H9 (cell line): ENCODE results near the gene SIK2. TPM values are rescaled to one million over a fixed set of nuclear protein-coding genes. Genes with fewer than 3 reads are reported as not detected.

Experiments
- DNase-seq: peaks from one replicate; pipeline ENCODE4 v3.0.0-alpha.2; 2017
- H2AFZ ChIP-seq: one replicate; pipeline ENCODE4 v1.6.1; 2013; ENCODE audit warnings: mild to moderate bottlenecking, low read length, control low read depth, moderate library complexity
- H2AK5ac ChIP-seq: 2 replicates; pipeline ENCODE4 v1.6.1; 2013; ENCODE audit warnings: low read length, control low read depth, mixed read lengths; ENCODE audit not compliant: insufficient read length
- H2BK120ac ChIP-seq: one replicate; pipeline ENCODE4 v1.6.1; 2013; ENCODE audit warnings: low read depth, mild to moderate bottlenecking, low read length, control low read depth, inconsistent platforms; ENCODE audit not compliant: poor library complexity, severe bottlenecking
- H2BK12ac ChIP-seq: 2 replicates; pipeline ENCODE4 v1.6.1; 2013; ENCODE audit warnings: low read length, control low read depth, mixed read lengths, low read depth; ENCODE audit not compliant: insufficient read length
- H2BK15ac ChIP-seq: 2 replicates; pipeline ENCODE4 v1.6.1; 2013; ENCODE audit warnings: low read depth, low read length, control low read depth
- H2BK20ac ChIP-seq: one replicate; pipeline ENCODE4 v1.6.1; 2013; ENCODE audit warnings: low read depth, mild to moderate bottlenecking, low read length, control low read depth, inconsistent platforms; ENCODE audit not compliant: poor library complexity, severe bottlenecking
- H2BK5ac ChIP-seq: 2 replicates; pipeline ENCODE4 v1.6.1; 2013; ENCODE audit warnings: low read length, control low read depth, mixed read lengths; ENCODE audit not compliant: insufficient read length
- H3K14ac ChIP-seq: 2 replicates; pipeline ENCODE4 v1.6.1; 2013; ENCODE audit warnings: low read length, control low read depth; ENCODE audit not compliant: insufficient read depth
- H3K18ac ChIP-seq: 2 replicates; pipeline ENCODE4 v1.6.1; 2013; ENCODE audit warnings: low read depth, mild to moderate bottlenecking, mixed read lengths, low read length, control low read depth; ENCODE audit not compliant: insufficient read length
- H3K23ac ChIP-seq: 2 replicates; pipeline ENCODE4 v1.6.1; 2013; ENCODE audit warnings: low read length, control low read depth, mixed read lengths, low read depth; ENCODE audit not compliant: insufficient read length
- H3K23me2 ChIP-seq: 2 replicates; pipeline ENCODE4 v1.6.1; 2013; ENCODE audit warnings: low read depth, mild to moderate bottlenecking, mixed read lengths, low read length, control low read depth; ENCODE audit not compliant: insufficient read length, poor library complexity, severe bottlenecking
- H3K27ac ChIP-seq: 2 replicates; pipeline ENCODE4 v1.5.1; 2013; ENCODE audit warnings: low read length, control low read depth, mixed read lengths, low read depth; ENCODE audit not compliant: insufficient read length
- H3K27me3 ChIP-seq: 2 replicates; pipeline ENCODE4 v1.6.1; 2013; ENCODE audit warnings: low read length, control low read depth, inconsistent platforms; ENCODE audit not compliant: insufficient read depth
- H3K4ac ChIP-seq: 2 replicates; pipeline ENCODE4 v1.6.1; 2013; ENCODE audit warnings: low read depth, mild to moderate bottlenecking, control low read depth, inconsistent platforms, low read length, moderate library complexity
- H3K4me1 ChIP-seq: 2 replicates; pipeline ENCODE4 v1.6.1; 2013; ENCODE audit warnings: low read length, control low read depth, inconsistent platforms; ENCODE audit not compliant: insufficient read depth
- H3K4me2 ChIP-seq: 2 replicates; pipeline ENCODE4 v1.6.1; 2013; ENCODE audit warnings: low read length, control low read depth, mixed read lengths; ENCODE audit not compliant: insufficient read length, insufficient read depth
- H3K56ac ChIP-seq: 2 replicates; pipeline ENCODE4 v1.6.1; 2013; ENCODE audit warnings: low read depth, mild to moderate bottlenecking, mixed read lengths, low read length, control low read depth; ENCODE audit not compliant: insufficient read length
- H3K79me1 ChIP-seq: 2 replicates; pipeline ENCODE4 v1.6.1; 2013; ENCODE audit warnings: low read depth, mild to moderate bottlenecking, moderate library complexity, low read length, control low read depth, inconsistent platforms; ENCODE audit not compliant: insufficient read depth, poor library complexity, severe bottlenecking
- H3K79me2 ChIP-seq: 2 replicates; pipeline ENCODE4 v1.6.1; 2013; ENCODE audit warnings: low read length, control low read depth, inconsistent platforms; ENCODE audit not compliant: insufficient read depth
- H3K9ac ChIP-seq: 2 replicates; pipeline ENCODE4 v1.6.1; 2013; ENCODE audit warnings: low read length, control low read depth, mixed read lengths; ENCODE audit not compliant: insufficient read length; ENCODE audit errors: extremely low read depth
- H3K9me3 ChIP-seq: one replicate; pipeline ENCODE4 v1.6.1; 2013; ENCODE audit warnings: low read depth, low read length, inconsistent platforms; ENCODE audit not compliant: control insufficient read depth
- H3T11ph ChIP-seq: one replicate; pipeline ENCODE4 v1.6.1; 2013; ENCODE audit warnings: mild to moderate bottlenecking, low read length, control low read depth, inconsistent platforms
- H4K20me1 ChIP-seq: one replicate; pipeline ENCODE4 v1.6.1; 2013; ENCODE audit not compliant: control insufficient read depth, insufficient read length, insufficient read depth
- H4K5ac ChIP-seq: 2 replicates; pipeline ENCODE4 v1.6.1; 2013; ENCODE audit warnings: low read depth, mild to moderate bottlenecking, mixed read lengths, low read length, control low read depth; ENCODE audit not compliant: insufficient read length
- H4K8ac ChIP-seq: replicated peaks from 2 replicates; pipeline ENCODE4 v1.6.1; 2013; ENCODE audit warnings: low read length, control low read depth, mixed read lengths, low read depth; ENCODE audit not compliant: insufficient read length
- H4K91ac ChIP-seq: 2 replicates; pipeline ENCODE4 v1.6.1; 2013; ENCODE audit warnings: low read depth, mild to moderate bottlenecking, moderate library complexity, mixed read lengths, low read length, control low read depth; ENCODE audit not compliant: insufficient read length
- H3K27ac Mint-ChIP-seq, 3 experiments: 2 replicates in 2 of 3; 3 replicates in 1 of 3; pipeline ENCODE4 v1.8.0; 2020 to 2021; ENCODE audit warnings: mixed read lengths in 3 of 3, mild to moderate bottlenecking in 1 of 3, moderate library complexity in 1 of 3
- H3K27me3 Mint-ChIP-seq: 2 replicates; pipeline ENCODE4 v1.8.0; 2021; ENCODE audit warnings: low read depth, mild to moderate bottlenecking, moderate library complexity, mixed read lengths
- H3K36me3 Mint-ChIP-seq, 3 experiments: 2 replicates in 2 of 3; 3 replicates in 1 of 3; pipeline ENCODE4 v1.8.0; 2020 to 2021; ENCODE audit warnings: low read depth in 3 of 3, mixed read lengths in 3 of 3; ENCODE audit not compliant: insufficient read depth in 1 of 3
- H3K4me1 Mint-ChIP-seq, 2 experiments: 2 replicates each; pipeline ENCODE4 v1.8.0; 2020; ENCODE audit warnings: mixed read lengths in 2 of 2
- H3K4me3 Mint-ChIP-seq, 2 experiments: 2 replicates in 1 of 2; 3 replicates in 1 of 2; pipeline ENCODE4 v1.8.0; 2020 to 2021; ENCODE audit warnings: mild to moderate bottlenecking in 2 of 2, mixed read lengths in 2 of 2, moderate library complexity in 1 of 2
- H3K9me3 Mint-ChIP-seq, 2 experiments: 2 replicates in 1 of 2; 3 replicates in 1 of 2; pipeline ENCODE4 v1.8.0; 2020; ENCODE audit warnings: mild to moderate bottlenecking in 2 of 2, mixed read lengths in 2 of 2, moderate library complexity in 1 of 2
- CTCF ChIP-seq: fragments of 200-600 bp; sonication (generic); conservative IDR thresholded peaks from 3 replicates; pipeline ENCODE4 v1.8.0; 2021; ENCODE audit warnings: antibody characterized with exemption, mild to moderate bottlenecking
- WGBS: extraction: QIAGEN DNeasy Blood & Tissue Kit; methylation state at CpG from one replicate; pipeline ENCODE4 v1.1.7; 2013; ENCODE audit warnings: missing lambda C conversion rate, low lambda C conversion rate, mixed read lengths; ENCODE audit not compliant: insufficient read length; ENCODE audit errors: extremely low coverage; 5-methylcytosine and 5-hydroxymethylcytosine counted together
- total RNA-seq: library from RNA; stranded (reverse); gene quantifications from 2 replicates; pipeline ENCODE4 v1.2.1, GENCODE V29; 2021

The SIK2 gene
- total RNA-seq, 1 experiment from 2014 or later = 7.5 TPM

- no peaks in the 10 kb centered on the region for H3K79me2 ChIP-seq
- no peak overlapping the region for H4K8ac ChIP-seq
- H3K4me1 ChIP-seq = no peaks in the 10 kb centered on the region
- peak overlapping the region in 1 of 3 experiments; percentile 11; a peak in 1 of 7 replicates for H3K27ac Mint-ChIP-seq
- no peak overlapping the region for H4K91ac ChIP-seq
- H2BK5ac ChIP-seq = no peak overlapping the region
- no peak overlapping the region for H3K56ac ChIP-seq
- H4K5ac ChIP-seq = no peak overlapping the region
- no peak overlapping the region for H2BK15ac ChIP-seq
- no peaks in the 10 kb centered on the region for H3K4me1 Mint-ChIP-seq
- WGBS = no CpG with 5 or more reads among the region's 9 CpGs
- no peaks in the 10 kb centered on the region for H3K79me1 ChIP-seq
- no peak overlapping the region for H3T11ph ChIP-seq
- H4K20me1 ChIP-seq = no peaks in the 10 kb centered on the region
- H3K23ac ChIP-seq = no peak overlapping the region
- H2AK5ac ChIP-seq = no peak overlapping the region
- H3K27ac ChIP-seq = no peak overlapping the region
- no peak overlapping the region for H2BK120ac ChIP-seq
- H3K27me3 ChIP-seq = no peaks in the 10 kb centered on the region
- no peak overlapping the region for H3K18ac ChIP-seq
- no peak overlapping the region for H3K4ac ChIP-seq
- no peaks in the 10 kb centered on the region for H3K9me3 Mint-ChIP-seq
- H3K9ac ChIP-seq = no peak overlapping the region
- no peaks in the 10 kb centered on the region for H3K27me3 Mint-ChIP-seq
- no peaks in the 10 kb centered on the region for H3K23me2 ChIP-seq
- peaks cover 2 to 10% (median 10%) of the 10 kb centered on the region in 3 experiments; a peak in 5 of 7 replicates for H3K36me3 Mint-ChIP-seq
- H2BK20ac ChIP-seq = no peak overlapping the region
- H3K4me3 Mint-ChIP-seq = no peak overlapping the region
- H2AFZ ChIP-seq = no peak overlapping the region
- no peak overlapping the region for H3K4me2 ChIP-seq
- H2BK12ac ChIP-seq = no peak overlapping the region
- no peak for DNase-seq
- no peak for TF ChIP-seq CTCF
- no peaks in the 10 kb centered on the region for H3K9me3 ChIP-seq
- H3K14ac ChIP-seq = no peak overlapping the region
Measured at GRCh38 chr11:111707039-111707690, 104.9 kb downstream of the SIK2 start.
